ENCODE measurements around the gene ELK3. TPM values are rescaled to one million over a fixed set of nuclear protein-coding genes. Genes with fewer than 3 reads are reported as not detected.

ELK3 gene
- total and polyA plus RNA-seq, 9 of the 15 experiments (the other 6 are each of a cell fraction or from before 2014, with no cell fraction given): 1.5 to 5.5 (median 2.9) TPM

DNA sequence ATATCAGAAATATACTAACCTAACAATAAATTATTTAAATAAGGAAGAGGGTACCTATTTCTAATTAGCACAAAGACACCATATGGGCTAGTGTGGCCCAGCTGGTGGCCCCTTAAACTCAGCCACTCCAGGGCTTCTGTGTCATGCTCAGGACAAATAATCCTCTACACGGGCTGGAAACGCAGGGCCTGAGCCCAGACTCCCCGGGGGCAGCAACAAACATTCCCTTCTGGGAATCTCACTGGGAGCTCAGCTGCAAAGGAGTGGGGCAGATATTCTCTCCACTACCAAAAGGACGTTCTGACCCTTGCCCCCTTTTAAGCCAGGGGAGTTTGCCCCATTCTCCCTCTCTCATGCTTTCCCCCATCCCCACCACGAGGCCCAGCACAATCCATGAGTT lies 43.7 kb upstream of the ELK3 start:
- Histone ChIP-seq H3K4me1 (replicated peaks in 1 of 2; ENCODE audit: control insufficient read depth in 2 of 2, insufficient read depth in 2 of 2, low read length in 2 of 2) (0 out of 5 replicates have a peak, but pooled peaks cover 0 to 4% of the 10 kb centered on the region in 2 experiments), H3K9me1 (ENCODE audit: control insufficient read depth, insufficient read depth, low read length) (no peaks in the 10 kb centered on the region), H3K9ac (ENCODE audit: insufficient read depth in 1 of 2, low read depth in 2 of 2, low read length in 2 of 2) (no peak overlapping the region), H3K4me3 (no peak overlapping the region), H4K20me1 (replicated peaks; ENCODE audit: control insufficient read depth, insufficient read depth, low read length) (no peaks in the 10 kb centered on the region), H3K27ac (ENCODE audit: extremely low read depth, low read depth, low read length) (no peak overlapping the region), H3K27me3 (ENCODE audit: control insufficient read depth in 2 of 2, insufficient read depth in 2 of 2, low read length in 2 of 2) (peaks cover 18 to 62% of the 10 kb centered on the region in 2 experiments), H3K79me2 (ENCODE audit: control insufficient read depth, insufficient read depth, low read length) (no peaks in the 10 kb centered on the region), H3K36me3 (ENCODE audit: control insufficient read depth, insufficient read depth, low read length) (no peaks in the 10 kb centered on the region), H3K9me3 (replicated peaks; ENCODE audit: control insufficient read depth, insufficient read depth, low read depth, low read length) (no peaks in the 10 kb centered on the region), H3K4me2 (ENCODE audit: insufficient read depth, low read length) (no peak overlapping the region), H2AFZ (ENCODE audit: low read depth, low read length) (no peak overlapping the region)
- ChIA-PET CTCF (ENCODE audit: low intra/inter-chr PET ratio) (no interaction called here), POLR2A (interaction anchor here (1.1 kb wide), 1 partner anchor 9 kb away, joined by 4 read pairs; no protein-coding TSS in a partner anchor)
- 4% methylated on average over 5 of the region's 5 CpGs for WGBS (ENCODE audit: insufficient coverage, low coverage, missing lambda C conversion rate)
- DNase-seq (ENCODE audit: extremely low read depth in 1 of 4, low spot score in 3 of 4): no peak
- BruUV-seq (replicated peaks): no TSS peak
- in situ Hi-C loops (cut with MboI) (no loop called here), intact Hi-C loops (cut with micrococcal nuclease) (no loop called here)
- no peak for ATAC-seq
- FAIRE-seq: no peak
- TF ChIP-seq EGR1 (conservative IDR thresholded peaks at IDR 0.05) (no peak), ETS2 (tag; IDR thresholded peaks at IDR 0.05; ENCODE audit: borderline replicate concordance, poor library complexity, severe bottlenecking) (no peak), NBN (IDR thresholded peaks at IDR 0.05; ENCODE audit: low read depth) (no peak), HDAC3 (IDR thresholded peaks at IDR 0.05; ENCODE audit: borderline replicate concordance, partially characterized antibody) (no peak), ZNF444 (CRISPR knock-in tag; IDR thresholded peaks at IDR 0.05) (no peak), NCOR1 (IDR thresholded peaks at IDR 0.05) (no peak), POLR3G (IDR thresholded peaks at IDR 0.05; ENCODE audit: extremely low read depth, insufficient read length, insufficient replicate concordance) (no peak), ETV5 (CRISPR knock-in tag; IDR thresholded peaks at IDR 0.05; ENCODE audit: low read depth) (no peak), PHTF2 (CRISPR knock-in tag; IDR thresholded peaks at IDR 0.05) (no peak), E2F3 (CRISPR knock-in tag; IDR thresholded peaks at IDR 0.05) (no peak)
